NCI-H774 (cell line): ENCODE data around the gene TMEM185B.

Source experiments
- DNase-seq: peaks from one replicate; lab custom pipeline; 2025; lab: John Stamatoyannopoulos, UW

TMEM185B gene

DNA sequence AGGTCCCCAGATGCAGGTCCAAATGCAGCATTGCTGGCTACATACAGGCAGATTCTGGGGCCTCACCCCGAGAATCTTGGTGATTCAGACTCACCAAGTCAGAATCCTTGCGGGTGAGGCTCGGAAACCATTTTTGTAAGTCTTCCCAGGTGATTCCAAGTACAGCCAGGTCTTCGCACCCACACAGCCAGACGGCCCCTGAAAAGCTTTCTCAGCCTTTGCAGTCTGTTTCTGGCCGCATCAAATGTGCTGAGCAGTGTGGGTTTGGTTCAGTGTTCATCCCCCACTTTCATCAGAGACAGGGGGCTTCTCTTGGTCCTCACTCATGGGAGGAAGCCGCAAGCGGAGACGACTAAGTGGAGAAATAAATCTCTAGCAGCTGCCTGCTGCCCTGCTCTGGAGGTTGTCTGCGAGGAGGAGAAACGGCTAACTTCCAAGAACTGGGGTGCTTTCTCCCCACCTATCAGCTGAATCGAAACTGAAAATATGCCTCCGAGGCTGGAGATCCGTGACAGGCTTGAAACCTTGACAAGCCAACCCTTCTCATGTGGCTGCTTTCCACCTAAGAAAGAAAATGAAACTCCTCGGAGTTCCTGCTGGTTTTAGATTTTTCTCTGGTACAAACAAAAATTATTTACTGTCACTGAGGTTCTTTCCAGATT, 8.9 kb upstream of the TMEM185B start:
- no peak for DNase-seq

GRCh38 chr2:120231564-120231973, 8.4 kb upstream of the TMEM185B start:
- no peak for DNase-seq

- no peak for DNase-seq
Measured at GRCh38 chr2:120230515-120231471, 7.6 kb upstream of the TMEM185B start.

GRCh38 chr2:120229341-120229740, 6.1 kb upstream of the TMEM185B start:
- DNase-seq: no peak

GRCh38 chr2:120228503-120228902, 5.3 kb upstream of the TMEM185B start:
- DNase-seq: no peak

DNA sequence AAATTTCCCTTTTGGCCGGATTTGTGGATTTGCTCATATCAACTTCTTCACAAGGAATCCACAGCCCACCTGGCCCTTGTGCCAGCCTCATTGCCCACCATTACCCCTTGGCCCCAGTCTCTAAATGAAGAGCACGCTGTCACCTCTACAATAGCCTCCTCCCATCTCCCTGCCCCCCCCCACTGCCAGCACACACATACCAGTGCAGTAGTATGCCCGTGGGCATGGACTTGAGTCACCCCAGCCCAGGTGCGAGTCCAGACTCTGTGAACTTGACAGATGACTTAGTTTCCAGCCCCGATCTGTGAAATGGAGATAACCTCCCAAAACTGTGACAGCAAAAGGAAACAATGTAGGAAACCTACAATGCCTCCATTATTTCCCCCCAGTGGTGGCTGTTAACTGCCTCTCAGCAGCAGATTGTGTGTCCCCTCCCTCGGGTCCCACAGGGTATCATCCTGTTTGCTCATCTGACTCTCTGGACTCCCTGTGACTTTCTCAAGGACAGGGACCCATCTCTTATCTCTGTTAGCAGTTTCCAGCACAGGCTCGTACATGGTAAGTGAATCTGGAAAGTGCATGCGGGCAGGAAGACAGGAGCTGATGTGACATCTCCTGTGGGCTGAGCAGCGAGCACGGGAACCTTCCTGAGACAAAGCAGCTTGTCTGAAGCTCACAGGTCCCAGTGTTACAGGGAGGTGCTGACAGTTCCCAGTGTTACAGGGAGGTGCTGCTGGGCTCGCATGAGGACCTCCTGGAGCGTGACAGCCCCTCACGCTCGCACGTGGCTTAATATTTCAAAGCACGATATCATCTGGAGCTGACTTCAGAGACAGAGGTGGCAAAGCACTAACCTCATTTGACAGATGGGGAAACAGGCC, 4.2 kb upstream of the TMEM185B start:
- DNase-seq: no peak

GRCh38 chr2:120226316-120226715, 3.1 kb upstream of the TMEM185B start:
- DNase-seq: no peak

DNA sequence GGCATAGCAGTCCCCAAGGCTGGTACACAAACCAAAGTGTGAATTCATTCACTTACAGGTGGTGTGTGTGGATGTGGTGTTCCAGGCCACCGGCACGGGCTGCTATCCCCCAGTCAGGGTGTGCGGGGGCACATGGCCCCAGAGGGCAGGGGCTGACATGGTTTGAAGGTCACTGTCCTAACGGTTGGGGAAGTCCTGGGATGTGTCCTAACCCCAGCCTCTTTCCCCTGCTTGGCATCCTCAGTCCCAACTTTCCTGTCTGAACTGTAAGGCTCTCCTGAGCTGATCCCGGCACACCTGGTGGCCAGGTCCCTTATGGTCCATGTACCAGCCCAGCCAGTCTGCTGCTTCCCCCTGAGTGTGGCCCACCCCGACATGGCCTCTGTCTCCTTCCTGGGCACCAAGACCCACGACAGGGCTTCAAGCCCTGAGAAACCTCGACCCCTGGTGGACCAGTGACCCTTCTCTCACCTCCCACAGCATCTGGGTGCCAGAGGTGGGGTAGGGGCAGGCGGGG, 2.4 kb upstream of the TMEM185B start:
- no peak for DNase-seq

- DNase-seq: peak; percentile 87
Measured at GRCh38 chr2:120224735-120225548, 1.7 kb upstream of the TMEM185B start.

DNA sequence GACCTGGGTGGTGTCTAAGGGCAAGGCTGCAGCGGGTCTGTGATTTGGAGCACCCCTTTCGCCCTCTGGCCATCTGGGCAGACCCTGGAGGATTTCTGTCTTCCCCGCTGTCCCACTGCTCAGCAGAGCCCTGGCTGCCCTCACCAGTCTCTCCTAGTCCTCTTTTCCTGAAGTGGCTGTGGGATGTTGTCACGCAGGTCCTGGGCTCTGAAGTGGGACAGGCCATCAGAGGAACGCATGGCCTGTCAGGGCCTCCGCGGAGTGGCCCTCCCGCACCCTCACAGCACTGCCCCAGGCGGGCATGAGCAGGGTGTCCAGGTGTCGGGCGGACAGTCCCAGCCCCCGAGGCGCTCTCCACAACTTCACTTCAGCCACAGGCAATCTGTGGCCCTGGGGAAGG, 1.1 kb upstream of the TMEM185B start:
- DNase-seq: peak; percentile 3

DNA sequence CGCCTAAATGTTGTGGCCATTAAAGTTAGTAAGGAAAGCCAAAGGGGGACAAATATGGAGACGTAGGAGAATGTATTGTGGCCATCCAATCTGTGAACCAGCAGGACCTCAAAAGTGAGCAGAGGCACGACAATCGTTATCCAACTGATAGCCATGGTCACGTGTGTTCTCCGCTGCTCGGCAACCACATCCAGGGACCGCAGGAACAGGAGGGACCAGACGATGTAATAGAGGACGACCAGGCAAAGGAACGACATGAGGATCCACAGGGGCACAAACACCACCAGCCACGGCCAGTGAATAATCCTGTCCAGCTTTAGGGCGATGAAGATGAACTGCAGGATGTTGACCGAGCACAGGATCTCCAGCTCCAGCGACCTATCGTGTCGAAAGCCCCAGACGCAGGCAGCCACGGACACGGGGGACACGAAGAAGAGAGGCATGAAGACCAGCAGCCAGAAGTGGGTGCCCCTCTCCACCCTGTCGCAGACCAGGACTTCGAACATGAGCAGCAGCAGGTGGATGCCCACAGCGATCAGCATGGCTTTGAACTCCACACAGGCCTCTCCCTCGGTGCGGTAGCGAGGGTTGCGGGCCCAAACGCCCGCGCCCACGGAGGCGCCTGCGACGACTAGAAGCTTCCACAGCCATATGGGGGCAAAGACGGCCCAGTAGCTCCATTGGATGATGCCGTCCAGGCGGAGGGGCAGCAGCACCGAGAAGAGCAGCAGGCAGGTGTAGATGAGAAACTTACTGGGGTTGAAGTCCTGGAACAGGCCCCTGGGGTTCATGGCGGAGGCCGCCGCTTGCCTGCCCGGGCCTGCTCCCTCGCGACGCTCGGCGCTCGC, 790 bp downstream of the TMEM185B start:
- DNase-seq: no peak

GRCh38 chr2:120221616-120222015, 1.6 kb downstream of the TMEM185B start:
- DNase-seq: no peak

- DNase-seq: no peak
Measured at GRCh38 chr2:120220756-120221155, 2.4 kb downstream of the TMEM185B start.

- no peak for DNase-seq
Measured at GRCh38 chr2:120219766-120220165, 3.4 kb downstream of the TMEM185B start.

- no peak for DNase-seq
Measured at GRCh38 chr2:120219291-120219690, 3.9 kb downstream of the TMEM185B start.

DNA sequence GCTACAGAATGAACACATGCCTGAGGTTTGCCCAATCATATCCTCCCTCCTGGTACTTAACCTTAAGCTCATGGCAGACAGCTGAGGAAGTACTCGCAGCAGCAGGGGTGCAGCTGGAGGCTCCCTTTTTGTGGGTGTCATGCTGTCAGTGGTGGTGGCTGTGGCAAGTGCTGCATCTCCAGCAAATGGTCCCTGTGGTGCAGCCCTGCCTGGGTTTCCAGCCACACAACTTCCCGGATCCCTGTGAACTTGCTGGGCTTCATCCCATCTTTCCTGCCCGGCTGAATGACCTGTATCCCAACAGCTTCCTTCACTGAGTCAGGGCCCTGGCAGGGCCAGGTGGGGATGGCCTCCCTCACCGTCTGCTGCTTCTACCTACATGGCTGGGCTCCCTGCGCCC, 5.0 kb downstream of the TMEM185B start:
- DNase-seq: no peak

DNA sequence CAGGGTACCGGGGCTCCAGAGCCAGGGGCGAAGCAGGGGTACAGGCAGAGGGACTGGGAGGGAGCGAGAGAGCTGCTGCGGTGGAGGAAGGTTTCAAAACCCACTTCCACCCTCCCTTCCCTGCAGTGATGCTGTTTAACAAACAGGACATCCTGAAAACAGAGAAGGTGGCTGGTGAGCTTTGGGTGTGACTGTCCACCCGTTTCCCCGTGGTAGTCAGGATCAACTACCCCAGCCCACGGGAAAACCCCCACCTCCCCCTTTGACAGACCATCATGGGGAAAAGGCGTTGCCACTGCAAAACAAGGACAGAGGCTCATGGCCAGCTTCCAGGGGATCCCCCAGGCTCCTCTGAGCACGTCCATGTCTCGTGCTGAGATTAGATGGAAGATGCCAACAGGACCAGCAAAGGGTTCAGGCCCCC, 12.9 kb downstream of the TMEM185B start:
- no peak for DNase-seq

DNA sequence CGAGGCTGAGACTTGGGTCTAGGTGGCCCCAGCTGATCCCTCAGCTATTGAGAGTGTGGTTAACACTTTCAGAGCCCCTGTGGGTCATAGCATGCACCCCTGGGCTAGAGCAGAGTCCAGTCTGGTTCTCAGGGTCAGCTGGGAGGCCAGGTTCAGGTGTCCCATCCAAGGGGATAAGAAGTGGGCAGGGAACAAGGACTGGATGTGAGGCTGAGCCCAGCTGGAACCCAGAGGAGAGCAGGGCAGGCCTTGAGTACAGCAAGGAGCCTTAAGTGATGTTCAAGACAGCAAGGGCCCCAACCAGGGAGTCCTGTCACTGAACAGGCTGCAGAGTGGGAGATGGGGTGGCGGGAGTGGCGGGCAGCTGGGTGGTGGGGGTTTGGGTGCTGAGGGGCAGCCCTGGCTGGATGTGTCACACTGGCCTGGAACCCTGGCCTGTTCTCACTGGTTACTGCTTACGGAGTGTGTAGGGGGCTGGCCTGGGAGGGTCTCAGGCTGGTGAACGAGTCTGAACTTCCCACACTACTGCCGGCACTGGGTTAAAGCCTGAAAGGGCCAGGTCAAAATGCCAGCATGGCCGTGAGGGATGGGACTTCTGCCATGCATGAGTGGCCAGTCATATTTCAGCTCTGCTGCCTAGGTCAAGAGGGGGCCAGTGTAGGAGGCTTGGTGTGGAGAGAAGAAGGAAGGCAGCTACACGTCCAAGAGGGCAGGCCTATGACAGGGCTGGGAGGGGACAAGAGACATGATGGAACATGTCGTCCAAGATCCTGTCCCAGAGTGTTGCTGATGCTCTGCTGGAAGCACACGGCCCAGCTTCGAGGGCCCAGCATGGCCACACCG, 13.6 kb downstream of the TMEM185B start:
- DNase-seq: no peak
